Measurements from ENCODE around the gene TMUB2.

The TMUB2 gene

DNA sequence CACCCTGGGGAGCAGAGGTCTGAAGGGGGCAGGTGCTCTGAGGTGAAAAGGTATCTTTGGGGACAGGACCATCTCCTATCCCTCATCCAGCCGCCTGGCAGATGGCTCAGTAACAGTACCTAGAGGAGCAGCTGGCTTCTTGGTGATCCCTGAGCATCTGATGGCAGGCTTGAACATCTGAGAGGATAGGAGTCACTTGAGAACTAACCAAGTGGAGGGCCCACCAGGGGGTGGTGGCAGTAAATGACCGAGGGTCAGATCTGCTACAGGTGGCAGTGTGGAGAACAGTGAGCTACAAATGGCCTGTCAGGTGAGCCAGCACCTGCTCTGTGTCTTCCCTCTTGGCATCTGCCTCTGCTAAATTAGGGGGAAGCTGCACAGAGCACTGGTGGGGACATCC, 31.3 kb upstream of the TMUB2 start:
- Histone ChIP-seq H3K27ac (ENCODE audit: low read depth, low read length) (no peak overlapping the region), H3K36me3 (ENCODE audit: insufficient read depth, low read length) (peaks cover 8% of the 10 kb centered on the region; the same call in 1 of the 2 replicates), H3K27me3 (ENCODE audit: insufficient read depth, low read length) (no peaks in the 10 kb centered on the region)

DNA sequence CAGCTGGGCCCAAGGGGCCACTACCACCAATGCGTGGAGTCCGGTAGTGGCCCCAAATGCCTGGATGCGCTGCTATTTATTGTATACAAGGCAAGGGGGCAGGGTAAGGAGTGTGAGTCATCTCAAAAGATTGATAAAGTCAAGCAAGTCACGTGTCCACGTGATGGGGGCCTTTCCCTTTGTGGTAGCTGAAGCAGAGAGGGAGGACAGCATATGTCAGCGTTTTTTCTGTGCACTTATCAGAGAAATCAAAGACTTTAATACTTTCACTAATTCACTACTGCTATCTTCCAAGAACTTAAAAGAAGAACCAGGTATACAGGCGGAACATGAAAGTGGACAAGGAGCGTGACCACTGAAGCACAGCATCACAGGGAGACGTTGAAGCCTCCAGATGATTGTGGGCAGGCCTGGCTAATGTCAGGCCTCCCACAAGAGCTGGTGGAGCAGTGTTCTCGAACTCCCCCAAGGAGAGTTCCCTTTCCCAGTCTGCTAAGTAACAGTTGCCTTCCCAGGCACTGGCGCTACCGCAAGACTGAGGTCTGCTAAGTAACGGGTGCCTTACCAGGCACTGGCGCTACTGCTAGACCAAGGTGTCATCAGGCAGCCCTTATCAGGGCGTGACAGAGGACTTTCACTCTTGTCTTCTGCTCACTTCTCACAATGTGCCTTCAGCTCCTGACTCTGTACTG, 27.1 kb upstream of the TMUB2 start:
- no peaks in the 10 kb centered on the region for H3K79me2 ChIP-seq (ENCODE audit: control insufficient read depth, insufficient read depth, low read length, unreplicated experiment)
- 0 out of 2 replicates have a peak, but pooled peaks cover 8% of the 10 kb centered on the region for H3K36me3 ChIP-seq (ENCODE audit: insufficient read depth, low read length)
- no peak overlapping the region for H2AFZ ChIP-seq (ENCODE audit: low read length, unreplicated experiment)
- no peaks in the 10 kb centered on the region for H3K4me1 ChIP-seq (ENCODE audit: control insufficient read depth, insufficient read depth, low read length, unreplicated experiment)
- H3K27ac ChIP-seq (ENCODE audit: low read depth, low read length): no peak overlapping the region
- H3K4me3 ChIP-seq (ENCODE audit: low read depth, low read length): no peak overlapping the region
- H3K27me3 ChIP-seq (ENCODE audit: insufficient read depth, low read length): no peaks in the 10 kb centered on the region

More for the DNA sequence above, 31.3 kb upstream of the TMUB2 start:
- Histone ChIP-seq H3K4me1 (ENCODE audit: control insufficient read depth, insufficient read depth, low read length, unreplicated experiment) (no peaks in the 10 kb centered on the region), H3K79me2 (ENCODE audit: control insufficient read depth, insufficient read depth, low read length, unreplicated experiment) (peaks cover 9% of the 10 kb centered on the region), H3K4me3 (ENCODE audit: low read depth, low read length) (no peak overlapping the region), H2AFZ (ENCODE audit: low read length, unreplicated experiment) (no peak overlapping the region)

DNA sequence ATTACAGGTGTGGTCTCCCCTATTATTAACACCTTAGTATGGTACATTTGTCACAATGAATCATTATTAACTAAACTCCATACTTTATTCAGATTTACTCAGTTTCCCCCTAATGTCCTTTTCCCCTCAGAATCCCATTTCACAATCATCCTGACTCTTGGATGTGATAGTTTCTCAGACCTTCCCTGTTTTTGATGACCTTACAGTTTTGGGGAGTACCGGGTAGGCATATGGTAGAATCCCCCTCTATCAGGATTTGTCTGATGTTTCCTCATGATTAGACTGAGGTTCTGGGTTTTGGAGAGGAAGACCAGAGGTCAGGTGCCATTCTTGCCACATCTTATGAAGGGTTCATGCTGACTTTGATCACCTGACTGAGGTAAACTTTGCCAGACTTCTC, 22.3 kb upstream of the TMUB2 start:
- no peaks in the 10 kb centered on the region for H3K36me3 ChIP-seq (ENCODE audit: insufficient read depth, low read length)
- H3K27me3 ChIP-seq (ENCODE audit: insufficient read depth, low read length): no peaks in the 10 kb centered on the region
- no peaks in the 10 kb centered on the region for H3K4me1 ChIP-seq (ENCODE audit: control insufficient read depth, insufficient read depth, low read length, unreplicated experiment)
- H3K27ac ChIP-seq (ENCODE audit: low read depth, low read length): no peak overlapping the region
- H2AFZ ChIP-seq (ENCODE audit: low read length, unreplicated experiment): no peak overlapping the region
- H3K79me2 ChIP-seq (ENCODE audit: control insufficient read depth, insufficient read depth, low read length, unreplicated experiment): no peaks in the 10 kb centered on the region
- H3K4me3 ChIP-seq (ENCODE audit: low read depth, low read length): no peak overlapping the region

DNA sequence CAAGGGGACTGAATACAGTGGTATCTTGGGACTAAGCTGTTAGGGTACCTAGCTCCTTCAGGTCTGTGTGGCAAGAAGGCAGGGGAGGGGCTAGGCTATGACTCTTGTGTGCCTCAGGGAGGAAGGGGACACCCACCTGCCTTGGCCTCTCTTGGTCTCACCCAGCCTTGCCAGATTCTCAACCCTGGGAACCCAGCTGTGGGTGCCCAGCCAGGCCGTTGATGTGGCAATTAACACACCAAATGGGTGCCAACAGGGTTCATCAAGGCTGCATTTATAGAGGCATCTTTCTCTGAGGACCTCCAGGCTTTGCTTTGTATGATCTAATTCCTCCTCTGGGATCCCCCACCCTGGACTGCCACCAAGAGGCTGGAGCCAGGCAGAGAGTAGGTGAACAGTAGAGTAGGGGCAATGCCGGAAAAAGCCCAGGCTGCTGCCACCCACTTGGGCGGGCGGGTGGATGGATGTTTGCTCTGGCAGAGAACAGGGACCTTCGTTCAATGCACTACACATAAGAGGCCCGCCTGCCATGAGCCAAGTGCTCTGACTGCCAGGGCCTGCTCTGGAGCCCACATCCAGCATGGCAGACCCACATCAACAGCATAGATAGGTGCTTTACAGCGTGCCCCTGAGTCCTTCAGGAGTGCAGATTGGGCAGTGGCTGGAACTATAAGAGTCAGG, 19.5 kb upstream of the TMUB2 start:
- Histone ChIP-seq H3K4me3 (ENCODE audit: low read depth, low read length) (no peak overlapping the region), H3K79me2 (ENCODE audit: control insufficient read depth, insufficient read depth, low read length, unreplicated experiment) (no peaks in the 10 kb centered on the region), H3K36me3 (ENCODE audit: insufficient read depth, low read length) (no peaks in the 10 kb centered on the region), H2AFZ (ENCODE audit: low read length, unreplicated experiment) (no peak overlapping the region), H3K27me3 (ENCODE audit: insufficient read depth, low read length) (no peaks in the 10 kb centered on the region), H3K27ac (ENCODE audit: low read depth, low read length) (no peak overlapping the region), H3K4me1 (ENCODE audit: control insufficient read depth, insufficient read depth, low read length, unreplicated experiment) (peaks cover 11% of the 10 kb centered on the region)

DNA sequence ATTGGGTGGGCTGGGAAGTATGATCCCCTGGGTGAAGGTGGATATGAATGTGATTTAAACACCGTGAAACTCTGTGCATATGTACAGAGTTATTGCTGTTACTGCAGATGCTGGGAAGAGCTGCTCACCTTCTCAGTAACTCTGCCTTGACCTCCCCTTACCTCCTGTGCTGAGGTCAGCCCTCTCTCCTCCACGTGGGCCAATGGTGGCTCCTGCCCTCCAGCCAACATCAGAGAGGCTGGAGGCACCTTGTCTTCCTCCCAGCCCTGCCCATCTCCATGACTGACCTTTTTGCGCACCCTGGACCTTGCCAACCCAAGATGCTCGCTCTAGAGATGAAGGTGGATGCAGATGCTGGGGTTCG, 16.7 kb upstream of the TMUB2 start:
- Histone ChIP-seq H3K27me3 (ENCODE audit: insufficient read depth, low read length) (no peaks in the 10 kb centered on the region), H3K4me1 (ENCODE audit: control insufficient read depth, insufficient read depth, low read length, unreplicated experiment) (peaks cover 11% of the 10 kb centered on the region), H3K36me3 (ENCODE audit: insufficient read depth, low read length) (no peaks in the 10 kb centered on the region), H2AFZ (ENCODE audit: low read length, unreplicated experiment) (no peak overlapping the region), H3K79me2 (ENCODE audit: control insufficient read depth, insufficient read depth, low read length, unreplicated experiment) (no peaks in the 10 kb centered on the region), H3K27ac (ENCODE audit: low read depth, low read length) (no peak overlapping the region), H3K4me3 (ENCODE audit: low read depth, low read length) (no peak overlapping the region)

DNA sequence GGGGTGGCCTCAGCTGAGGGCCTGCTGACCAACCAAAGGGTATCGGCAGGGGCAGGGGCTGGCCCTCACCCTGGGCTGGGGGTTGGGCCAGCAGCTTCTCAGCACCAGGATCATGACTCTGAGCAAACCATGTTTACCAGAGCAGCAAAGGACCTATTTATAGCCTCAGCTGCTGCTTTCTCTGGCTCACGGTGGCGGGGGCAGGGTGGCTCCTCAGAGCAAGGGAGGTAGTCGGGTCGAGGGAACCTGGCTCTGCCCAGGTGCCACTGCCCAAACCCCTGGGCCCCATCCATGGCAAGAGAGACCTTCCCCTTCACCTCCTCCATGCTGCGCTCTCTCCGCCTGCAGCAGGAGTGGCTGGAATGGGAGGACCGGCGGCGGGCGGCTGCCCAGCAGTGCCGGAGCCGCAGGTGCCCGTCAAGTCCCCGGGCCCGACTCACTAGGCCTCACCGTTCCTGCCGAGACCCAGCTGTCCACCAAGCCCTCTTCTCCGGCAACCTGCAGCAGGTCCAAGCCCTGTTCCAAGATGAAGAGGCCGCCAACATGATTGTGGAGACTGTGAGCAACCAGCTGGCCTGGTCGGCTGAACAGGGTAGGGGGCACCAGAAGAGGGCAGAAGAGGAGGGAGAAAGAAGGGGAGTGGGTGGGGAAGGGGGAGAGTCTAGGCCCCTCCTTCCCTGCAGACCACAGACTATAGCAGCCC, 16.1 kb upstream of the TMUB2 start, which contains the start of gene ASB16:
TSS of gene ASB16 (plus strand) at position 206 of the 703 bp plus-strand sequence. CDS start at position 292, 86 bp downstream.
- Histone ChIP-seq H3K4me1 (ENCODE audit: control insufficient read depth, insufficient read depth, low read length, unreplicated experiment) (peaks cover 11% of the 10 kb centered on the region), H3K27me3 (ENCODE audit: insufficient read depth, low read length) (no peaks in the 10 kb centered on the region), H3K27ac (ENCODE audit: low read depth, low read length) (no peak within 1 kb of the TSS), H3K36me3 (ENCODE audit: insufficient read depth, low read length) (0 out of 2 replicates have a peak, but pooled peaks cover 3% of the 10 kb centered on the region), H2AFZ (ENCODE audit: low read length, unreplicated experiment) (no peak within 1 kb of the TSS), H3K4me3 (ENCODE audit: low read depth, low read length) (no peak within 1 kb of the TSS), H3K79me2 (ENCODE audit: control insufficient read depth, insufficient read depth, low read length, unreplicated experiment) (no peaks in the 10 kb centered on the region)

DNA sequence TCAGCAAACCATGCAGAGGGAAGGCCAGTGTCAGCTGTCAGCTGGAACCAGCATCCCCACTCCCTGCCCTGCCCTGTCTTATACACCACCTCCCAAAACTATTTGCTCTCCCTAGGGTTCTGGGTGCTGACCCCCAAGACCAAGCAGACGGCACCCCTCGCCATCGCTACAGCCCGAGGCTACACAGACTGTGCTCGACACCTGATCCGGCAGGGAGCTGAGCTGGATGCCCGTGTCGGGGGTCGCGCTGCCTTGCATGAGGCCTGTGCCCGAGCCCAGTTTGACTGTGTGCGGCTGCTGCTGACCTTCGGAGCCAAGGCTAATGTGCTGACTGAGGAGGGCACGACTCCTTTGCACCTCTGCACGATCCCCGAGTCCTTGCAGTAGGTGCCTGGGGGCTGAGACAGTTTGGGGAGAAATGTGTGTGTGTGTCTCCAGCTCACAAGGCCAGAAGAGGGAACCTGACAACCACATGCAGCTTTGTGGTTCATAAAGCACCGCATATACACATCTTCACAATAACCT, 14.8 kb upstream of the TMUB2 start:
- Histone ChIP-seq H3K79me2 (ENCODE audit: control insufficient read depth, insufficient read depth, low read length, unreplicated experiment) (no peaks in the 10 kb centered on the region), H3K4me3 (ENCODE audit: low read depth, low read length) (no peak overlapping the region), H3K27ac (ENCODE audit: low read depth, low read length) (no peak overlapping the region), H3K27me3 (ENCODE audit: insufficient read depth, low read length) (no peaks in the 10 kb centered on the region), H3K36me3 (ENCODE audit: insufficient read depth, low read length) (0 out of 2 replicates have a peak, but pooled peaks cover 4% of the 10 kb centered on the region), H2AFZ (ENCODE audit: low read length, unreplicated experiment) (no peak overlapping the region), H3K4me1 (ENCODE audit: control insufficient read depth, insufficient read depth, low read length, unreplicated experiment) (peaks cover 11% of the 10 kb centered on the region)

DNA sequence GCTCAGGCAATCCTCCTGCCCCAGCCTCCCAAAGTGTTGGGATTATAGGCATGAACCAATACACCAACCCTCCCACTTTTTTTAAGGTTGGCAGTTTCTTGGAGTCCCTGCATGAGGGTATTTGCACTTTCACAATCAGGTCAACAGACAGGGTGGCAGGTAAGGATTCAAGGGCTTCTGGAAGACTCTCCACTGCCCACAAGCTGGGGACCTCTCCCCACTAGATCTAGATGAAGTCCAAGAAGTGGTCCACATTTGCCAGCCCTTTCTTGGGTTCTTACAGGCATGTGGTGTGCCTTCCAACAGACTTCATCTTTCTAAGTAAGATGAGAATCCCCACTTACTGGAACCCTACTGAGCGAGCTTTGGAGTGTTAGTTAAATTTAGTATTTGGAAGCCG, 12.3 kb upstream of the TMUB2 start:
- H2AFZ ChIP-seq (ENCODE audit: low read length, unreplicated experiment): no peak overlapping the region
- no peak overlapping the region for H3K4me3 ChIP-seq (ENCODE audit: low read depth, low read length)
- H3K79me2 ChIP-seq (ENCODE audit: control insufficient read depth, insufficient read depth, low read length, unreplicated experiment): no peaks in the 10 kb centered on the region
- H3K27ac ChIP-seq (ENCODE audit: low read depth, low read length): no peak overlapping the region
- no peaks in the 10 kb centered on the region for H3K27me3 ChIP-seq (ENCODE audit: insufficient read depth, low read length)
- H3K36me3 ChIP-seq (ENCODE audit: insufficient read depth, low read length): 0 out of 2 replicates have a peak, but pooled peaks cover 4% of the 10 kb centered on the region
- H3K4me1 ChIP-seq (ENCODE audit: control insufficient read depth, insufficient read depth, low read length, unreplicated experiment): peaks cover 11% of the 10 kb centered on the region

DNA sequence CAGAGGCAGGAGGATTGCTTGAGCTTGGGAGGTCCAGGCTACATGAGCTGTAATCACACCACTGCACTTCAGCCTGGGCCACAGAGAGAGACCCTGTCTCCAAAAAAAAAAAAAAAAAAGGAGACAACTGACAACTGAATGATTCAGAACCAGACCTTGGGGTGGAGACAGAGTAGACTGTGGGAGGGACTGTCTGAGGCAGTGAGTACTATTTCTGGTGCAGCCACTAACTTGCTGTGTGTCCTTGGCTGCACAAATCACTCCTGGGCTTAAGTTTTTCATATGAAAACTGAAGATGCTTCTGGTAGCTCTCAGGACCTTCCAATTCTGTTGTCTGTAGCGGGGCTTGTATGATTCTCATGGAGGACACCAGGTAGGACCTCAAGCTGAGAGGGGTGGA, 10.5 kb upstream of the TMUB2 start:
- Histone ChIP-seq H3K36me3 (ENCODE audit: insufficient read depth, low read length) (0 out of 2 replicates have a peak, but pooled peaks cover 4% of the 10 kb centered on the region), H3K79me2 (ENCODE audit: control insufficient read depth, insufficient read depth, low read length, unreplicated experiment) (no peaks in the 10 kb centered on the region), H3K4me1 (ENCODE audit: control insufficient read depth, insufficient read depth, low read length, unreplicated experiment) (no peaks in the 10 kb centered on the region), H3K27me3 (ENCODE audit: insufficient read depth, low read length) (no peaks in the 10 kb centered on the region), H3K27ac (ENCODE audit: low read depth, low read length) (no peak overlapping the region), H2AFZ (ENCODE audit: low read length, unreplicated experiment) (no peak overlapping the region), H3K4me3 (ENCODE audit: low read depth, low read length) (no peak overlapping the region)

DNA sequence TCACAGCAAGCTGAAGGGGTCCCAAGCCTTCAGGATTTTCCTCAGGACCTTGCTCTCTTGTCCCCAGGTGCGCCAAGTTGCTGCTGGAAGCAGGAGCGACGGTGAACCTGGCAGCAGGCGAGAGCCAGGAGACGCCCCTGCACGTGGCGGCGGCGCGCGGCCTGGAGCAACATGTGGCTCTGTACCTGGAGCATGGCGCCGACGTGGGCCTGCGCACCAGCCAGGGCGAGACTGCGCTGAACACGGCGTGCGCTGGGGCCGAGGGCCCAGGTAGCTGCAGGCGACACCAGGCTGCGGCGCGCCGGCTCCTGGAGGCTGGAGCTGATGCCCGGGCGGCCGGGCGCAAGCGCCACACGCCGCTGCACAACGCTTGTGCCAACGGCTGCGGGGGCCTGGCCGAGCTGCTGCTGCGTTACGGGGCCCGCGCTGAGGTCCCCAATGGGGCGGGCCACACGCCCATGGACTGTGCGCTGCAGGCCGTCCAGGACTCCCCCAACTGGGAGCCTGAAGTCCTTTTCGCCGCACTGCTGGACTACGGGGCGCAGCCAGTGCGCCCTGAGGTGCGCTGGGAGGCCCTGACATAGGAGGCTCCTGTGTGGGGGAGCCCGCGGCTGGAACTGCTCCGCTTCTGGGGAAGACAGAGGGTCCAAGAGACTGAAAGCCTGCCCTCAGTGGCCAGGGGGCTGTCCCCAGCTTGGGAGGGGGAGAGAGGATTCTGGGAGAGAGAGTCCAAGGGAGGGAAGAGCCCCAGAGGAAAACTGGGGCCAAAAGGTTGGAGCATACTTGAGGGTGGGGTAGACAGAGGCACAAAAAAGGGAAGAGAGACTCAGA, 9.9 kb upstream of the TMUB2 start:
- Histone ChIP-seq H3K27ac (ENCODE audit: low read depth, low read length) (no peak overlapping the region), H2AFZ (ENCODE audit: low read length, unreplicated experiment) (no peak overlapping the region), H3K4me3 (ENCODE audit: low read depth, low read length) (no peak overlapping the region), H3K79me2 (ENCODE audit: control insufficient read depth, insufficient read depth, low read length, unreplicated experiment) (peaks cover 3% of the 10 kb centered on the region), H3K27me3 (ENCODE audit: insufficient read depth, low read length) (no peaks in the 10 kb centered on the region), H3K36me3 (ENCODE audit: insufficient read depth, low read length) (0 out of 2 replicates have a peak, but pooled peaks cover 4% of the 10 kb centered on the region), H3K4me1 (ENCODE audit: control insufficient read depth, insufficient read depth, low read length, unreplicated experiment) (no peaks in the 10 kb centered on the region)
